Epithelial cell of proximal tubule (primary cell): Measurements from ENCODE around the gene PDXK. TPM values are rescaled to one million over a fixed set of nuclear protein-coding genes. Genes with fewer than 3 reads are reported as not detected.

Experiments used
- DNase-seq: peaks from one replicate; pipeline ENCODE4 v3.0.0-alpha.2; 2011; ENCODE audit warnings: low read depth
- H3K4me3 ChIP-seq: 2 replicates; pipeline ENCODE4 v1.5.1; 2011; ENCODE audit warnings: low read depth, mild to moderate bottlenecking, low read length
- CTCF ChIP-seq: conservative IDR thresholded peaks from 2 replicates; pipeline ENCODE4 v1.5.1; 2012; ENCODE audit warnings: low read depth, mild to moderate bottlenecking, low read length
- total RNA-seq: library from RNA; depleted of rRNA; stranded (reverse); fragments of >200 nt; gene quantifications from 2 replicates; pipeline ENCODE4 v1.2.3, GENCODE V29; 2015

The PDXK gene
- total RNA-seq, 1 donor from 2014 or later: 130 TPM

GRCh38 chr21:43691086-43691795 lies 27.7 kb upstream of the PDXK start:
- no peak for DNase-seq
- TF ChIP-seq CTCF: no peak
- H3K4me3 ChIP-seq: no peak overlapping the region

GRCh38 chr21:43691801-43692200 lies 27.1 kb upstream of the PDXK start:
- TF ChIP-seq CTCF: no peak
- no peak for DNase-seq
- no peak overlapping the region for H3K4me3 ChIP-seq

- no peak for DNase-seq
- H3K4me3 ChIP-seq: no peak overlapping the region
- no peak for TF ChIP-seq CTCF
Observed at GRCh38 chr21:43692949-43693348, 26.0 kb upstream of the PDXK start.

DNA sequence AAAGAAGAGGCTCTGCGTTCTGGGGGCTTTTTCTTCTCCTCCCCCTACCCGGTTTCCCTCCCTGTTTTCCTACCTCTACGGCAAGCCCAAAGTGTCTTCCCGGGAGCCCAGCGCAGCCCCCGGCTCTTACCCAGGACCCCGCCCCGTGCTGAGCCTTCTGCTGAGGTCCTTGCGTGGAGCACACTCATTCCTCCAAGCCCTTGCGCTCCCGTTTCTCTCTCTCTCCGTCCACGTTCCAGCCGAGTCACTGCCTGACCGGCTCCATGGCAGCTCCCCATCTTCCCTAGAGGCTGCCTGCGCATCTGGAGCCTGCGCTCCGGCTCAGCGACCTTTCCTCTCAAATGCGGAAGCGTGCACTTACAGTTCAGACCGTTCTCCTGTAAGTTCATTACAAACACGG lies 24.9 kb upstream of the PDXK start:
- TF ChIP-seq CTCF: no peak
- DNase-seq: no peak
- no peak overlapping the region for H3K4me3 ChIP-seq

- TF ChIP-seq CTCF: no peak
- no peak for DNase-seq
- H3K4me3 ChIP-seq: no peak overlapping the region
Observed at GRCh38 chr21:43694437-43695079, 24.4 kb upstream of the PDXK start.

GRCh38 chr21:43696214-43696613 lies 22.7 kb upstream of the PDXK start:
- no peak for TF ChIP-seq CTCF
- DNase-seq: no peak
- H3K4me3 ChIP-seq: no peak overlapping the region
